Caco-2 (cell line): Measurements from ENCODE around the gene MMADHC. TPM values are rescaled to one million over a fixed set of nuclear protein-coding genes. Genes with fewer than 3 reads are reported as not detected.

Experiments
- BruUV-seq: library from RNA; stranded (reverse); fragments of 400-500 nt; replicated peaks from 2 replicates; lab custom pipeline; 2021; lab: Mats Ljungman, UMichigan
- CTCF ChIA-PET: fragments of 300-600 bp; sonication (Branson Sonifier 250); formaldehyde crosslinking; loops from one replicate; lab custom pipeline; 2022; ENCODE audit warnings: antibody characterized with exemption; lab: Charles Lee
- POLR2A ChIA-PET: fragments of 300-600 bp; sonication (Branson Sonifier 250); formaldehyde crosslinking; loops from one replicate; lab custom pipeline; 2022; ENCODE audit warnings: antibody characterized with exemption; lab: Charles Lee
- DNase-seq, 2 experiments: peaks; one replicate each; pipeline versions ENCODE4 v3.0.0 to v3.0.0-alpha.2; 2020 to 2022
- H3K27me3 ChIP-seq: replicated peaks from 2 replicates; pipeline ENCODE4 v1.6.0; 2011; ENCODE audit warnings: low read length; ENCODE audit not compliant: control insufficient read depth, insufficient read depth
- H3K36me3 ChIP-seq: 2 replicates; pipeline ENCODE4 v1.5.1; 2011; ENCODE audit warnings: low read length; ENCODE audit not compliant: control insufficient read depth, insufficient read depth
- H3K4me1 ChIP-seq: fragments of 250-450 bp; sonication (Bioruptor Pico); 2 replicates; pipeline ENCODE4 v1.5.1; 2020; ENCODE audit warnings: mild to moderate bottlenecking
- H3K4me3 ChIP-seq: 2 replicates; pipeline ENCODE4 v1.5.1; 2011; ENCODE audit warnings: low read depth, mild to moderate bottlenecking, control low read depth, low read length
- H3K9me3 ChIP-seq: fragments of 250-450 bp; sonication (Bioruptor Pico); 2 replicates; pipeline ENCODE4 v1.5.1; 2020; ENCODE audit warnings: mild to moderate bottlenecking, moderate library complexity
- H3K27ac Mint-ChIP-seq: one replicate; pipeline ENCODE4 v1.8.0; 2022; ENCODE audit warnings: mixed read lengths; ENCODE audit not compliant: unreplicated experiment
- H3K27me3 Mint-ChIP-seq: one replicate; pipeline ENCODE4 v1.8.0; 2022; ENCODE audit warnings: mixed read lengths; ENCODE audit not compliant: insufficient read depth, unreplicated experiment
- H3K36me3 Mint-ChIP-seq: one replicate; pipeline ENCODE4 v1.8.0; 2022; ENCODE audit warnings: mild to moderate bottlenecking, mixed read lengths; ENCODE audit not compliant: insufficient read depth, unreplicated experiment
- H3K4me1 Mint-ChIP-seq: one replicate; pipeline ENCODE4 v1.8.0; 2022; ENCODE audit warnings: low read depth, mixed read lengths; ENCODE audit not compliant: unreplicated experiment
- H3K4me3 Mint-ChIP-seq: one replicate; pipeline ENCODE4 v1.8.0; 2022; ENCODE audit warnings: mild to moderate bottlenecking, moderate library complexity, mixed read lengths; ENCODE audit not compliant: unreplicated experiment
- H3K9me3 Mint-ChIP-seq: one replicate; pipeline ENCODE4 v1.8.0; 2022; ENCODE audit warnings: mixed read lengths; ENCODE audit not compliant: unreplicated experiment
- CTCF ChIP-seq, 2 experiments: fragments of 200-600 bp in 1 of 2; IDR thresholded peaks; 1 replicate in 1 of 2; 2 replicates in 1 of 2; pipeline versions ENCODE4 v1.5.1 to v1.8.0; 2011 to 2022; ENCODE audit warnings: antibody characterized with exemption in 1 of 2, control low read depth in 1 of 2, inconsistent platforms in 1 of 2, low read depth in 1 of 2, low read length in 1 of 2, mild to moderate bottlenecking in 1 of 2, moderate library complexity in 1 of 2; ENCODE audit not compliant: insufficient read depth in 1 of 2, severe bottlenecking in 1 of 2, unreplicated experiment in 1 of 2
- intact Hi-C: fragments of 100-400 bp; cut with micrococcal nuclease; formaldehyde crosslinking; loops from one replicate; pipeline ENCODE4 v1.10.0; 2022; ENCODE audit not compliant: unreplicated experiment
- total RNA-seq: library from RNA; stranded (reverse); gene quantifications from 2 replicates; pipeline ENCODE4 v1.2.3, GENCODE V29; 2022

The MMADHC gene
- total RNA-seq, 1 experiment from 2014 or later = 132 TPM

GRCh38 chr2:149537092-149537726 lies 50.4 kb downstream of the MMADHC start:
- Histone ChIP-seq H3K36me3 (no peaks in the 10 kb centered on the region; the same call in 1 of the 2 replicates), H3K27me3 (no peaks in the 10 kb centered on the region), H3K9me3 (no peaks in the 10 kb centered on the region), H3K4me1 (no peaks in the 10 kb centered on the region), H3K4me3 (no peak overlapping the region)
- no peak overlapping the region for H3K27ac Mint-ChIP-seq
- no peak overlapping the region for H3K4me3 Mint-ChIP-seq
- DNase-seq = no peak
- H3K9me3 Mint-ChIP-seq = peaks cover 9% of the 10 kb centered on the region
- CTCF ChIA-PET = no interaction called here
- no peaks in the 10 kb centered on the region for H3K27me3 Mint-ChIP-seq
- H3K4me1 Mint-ChIP-seq = no peaks in the 10 kb centered on the region
- TF ChIP-seq CTCF (IDR thresholded peaks at IDR 0.05; ENCODE audit: insufficient read depth in 1 of 2, low read depth in 1 of 2, low read length in 1 of 2, severe bottlenecking in 1 of 2, unreplicated experiment in 1 of 2) = no peak
- H3K36me3 Mint-ChIP-seq = no peaks in the 10 kb centered on the region
- no TSS peak for BruUV-seq
- intact Hi-C loops = no loop called here
- POLR2A ChIA-PET = no interaction called here

- TF ChIP-seq CTCF (IDR thresholded peaks at IDR 0.05; ENCODE audit: insufficient read depth in 1 of 2, low read depth in 1 of 2, low read length in 1 of 2, severe bottlenecking in 1 of 2, unreplicated experiment in 1 of 2) = no peak
- no TSS peak for BruUV-seq
- H3K36me3 Mint-ChIP-seq = no peaks in the 10 kb centered on the region
- no peaks in the 10 kb centered on the region for H3K4me1 Mint-ChIP-seq
- Histone ChIP-seq H3K9me3 (no peaks in the 10 kb centered on the region), H3K36me3 (no peaks in the 10 kb centered on the region; the same call in 1 of the 2 replicates), H3K27me3 (no peaks in the 10 kb centered on the region), H3K4me1 (no peaks in the 10 kb centered on the region), H3K4me3 (no peak overlapping the region)
- CTCF ChIA-PET = no interaction called here
- H3K27me3 Mint-ChIP-seq = no peaks in the 10 kb centered on the region
- intact Hi-C loops = no loop called here
- POLR2A ChIA-PET = no interaction called here
- H3K9me3 Mint-ChIP-seq = peaks cover 9% of the 10 kb centered on the region
- DNase-seq = no peak
- H3K4me3 Mint-ChIP-seq = no peak overlapping the region
- H3K27ac Mint-ChIP-seq = no peak overlapping the region
These were observed 50.9 kb downstream of the MMADHC start for GRCh38 chr2:149536649-149537048.

GRCh38 chr2:149534674-149535073 lies 52.9 kb downstream of the MMADHC start:
- Histone ChIP-seq H3K4me3 (no peak overlapping the region), H3K36me3 (no peaks in the 10 kb centered on the region; the same call in 1 of the 2 replicates), H3K9me3 (no peaks in the 10 kb centered on the region), H3K27me3 (no peaks in the 10 kb centered on the region), H3K4me1 (no peaks in the 10 kb centered on the region)
- TF ChIP-seq CTCF (IDR thresholded peaks at IDR 0.05; ENCODE audit: insufficient read depth in 1 of 2, low read depth in 1 of 2, low read length in 1 of 2, severe bottlenecking in 1 of 2, unreplicated experiment in 1 of 2) = no peak
- no TSS peak for BruUV-seq
- Mint-ChIP-seq H3K4me1 (no peaks in the 10 kb centered on the region), H3K36me3 (no peaks in the 10 kb centered on the region), H3K4me3 (no peak overlapping the region), H3K9me3 (peaks cover 9% of the 10 kb centered on the region), H3K27me3 (no peaks in the 10 kb centered on the region), H3K27ac (no peak overlapping the region)
- POLR2A ChIA-PET = no interaction called here
- intact Hi-C loops = no loop called here
- CTCF ChIA-PET = no interaction called here
- DNase-seq = no peak
